ENCODE results near the gene AKAP1.
"Not testable (repeated sequence)": the region's sequence is repeated elsewhere in the genome, so short reads cannot be mapped to it uniquely, and the experiment has no call there.

The AKAP1 gene

GRCh38 chr17:57077000-57077399 is 8.0 kb upstream of the AKAP1 start:
- no peak for DNase-seq (ENCODE audit: low read depth)

- no peak for DNase-seq (ENCODE audit: low read depth)
Observed at GRCh38 chr17:57078274-57078673, 6.8 kb upstream of the AKAP1 start.

- DNase-seq (ENCODE audit: low read depth): no peak
Observed at GRCh38 chr17:57080718-57081117, 4.3 kb upstream of the AKAP1 start.

- DNase-seq (ENCODE audit: low read depth): no peak
Observed at GRCh38 chr17:57082441-57082840, 2.6 kb upstream of the AKAP1 start.

DNA sequence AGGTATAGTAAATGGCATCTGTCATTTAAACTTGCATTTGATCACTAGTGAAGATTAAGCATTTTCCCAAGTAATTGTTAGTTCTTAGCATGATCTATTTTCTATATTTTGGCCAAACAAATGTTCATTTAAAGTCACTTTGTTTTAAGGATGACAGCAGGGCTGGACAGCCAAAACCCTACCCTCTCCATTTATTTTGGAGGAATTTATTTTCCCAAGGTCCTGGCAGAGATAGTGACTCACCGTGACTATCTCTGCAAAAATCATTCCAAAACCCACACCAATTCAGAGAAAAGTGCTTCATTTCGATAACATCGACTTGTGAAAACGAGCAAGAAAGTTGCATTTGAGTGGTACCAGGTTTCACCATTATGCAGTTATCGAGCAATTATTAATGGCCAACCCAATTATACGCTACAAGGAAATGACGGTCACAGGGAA is 665 bp upstream of the AKAP1 start:
- no peak for DNase-seq (ENCODE audit: low read depth)

DNA sequence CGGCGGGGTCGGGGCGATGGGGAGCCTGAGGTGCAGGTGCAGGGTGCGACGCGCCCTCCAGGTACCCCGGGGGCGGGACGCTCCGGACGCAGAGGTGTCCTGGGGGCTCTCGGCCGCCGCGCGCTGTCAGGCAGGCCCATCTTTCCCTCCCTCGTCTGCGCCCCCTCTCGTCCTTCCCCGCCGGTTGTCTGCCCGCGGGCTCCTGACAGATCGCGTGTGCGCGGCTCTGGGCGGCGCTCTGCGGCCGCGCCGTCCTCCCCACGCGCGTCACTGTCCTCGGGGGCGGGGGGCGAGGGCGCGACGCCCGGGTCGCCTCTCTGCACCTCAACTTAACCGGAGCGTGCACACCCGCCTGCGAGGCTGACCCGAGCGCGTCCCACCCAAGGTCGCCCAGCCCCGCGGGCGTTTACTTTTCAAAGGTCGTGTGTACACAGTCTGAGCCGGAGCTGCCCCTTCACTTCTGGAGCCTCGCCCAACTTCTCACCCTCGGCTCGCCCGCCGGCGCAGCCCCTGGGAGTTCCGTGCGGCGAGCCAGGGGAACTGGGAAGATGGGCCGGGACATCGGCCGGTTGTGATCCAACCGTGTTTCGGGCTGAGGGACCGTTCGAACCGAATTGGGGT is 512 bp downstream of the AKAP1 start:
- DNase-seq (ENCODE audit: low read depth): peak; percentile 30

GRCh38 chr17:57086069-57086930 is 1.3 kb downstream of the AKAP1 start:
- no peak for DNase-seq (ENCODE audit: low read depth)

DNA sequence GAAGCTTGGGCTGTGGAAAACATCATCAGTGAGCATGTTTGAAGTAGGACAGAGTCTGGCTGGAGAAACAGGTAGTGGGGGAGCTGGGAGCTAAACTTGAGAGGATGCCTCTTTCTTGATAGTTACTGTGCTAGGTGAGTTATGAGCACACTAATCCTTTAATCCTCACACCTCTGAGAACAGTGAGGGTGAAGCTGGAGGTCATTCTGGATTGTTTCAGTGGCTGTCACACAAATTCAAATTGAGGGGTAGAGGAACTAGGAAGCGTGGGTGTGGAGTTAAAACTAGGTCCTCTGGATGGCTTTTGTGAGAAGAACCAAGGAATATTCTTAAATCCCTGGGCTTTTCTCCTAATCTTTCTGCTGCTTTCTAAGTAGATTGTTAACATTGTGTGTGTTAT is 3.3 kb downstream of the AKAP1 start:
- DNase-seq (ENCODE audit: low read depth): no peak

DNA sequence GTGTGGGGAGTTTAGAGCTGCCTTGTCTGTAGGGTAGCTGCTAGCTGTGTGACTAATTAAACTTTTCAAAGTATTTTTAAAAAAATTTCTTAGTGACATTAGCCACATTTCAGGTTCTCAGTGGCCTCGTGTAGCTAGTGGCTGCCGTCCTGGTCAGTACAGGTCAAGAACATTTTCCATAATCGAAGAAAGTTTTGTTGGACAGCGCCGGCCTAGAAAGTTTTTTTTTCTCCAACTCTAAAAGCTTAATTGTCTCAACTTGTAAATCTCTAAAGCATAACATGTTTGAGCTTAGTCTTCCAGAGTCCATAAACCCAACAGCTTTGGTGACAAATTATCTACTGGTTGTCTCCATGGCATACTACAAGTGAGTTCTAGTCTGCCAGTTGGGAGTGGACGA is 4.3 kb downstream of the AKAP1 start:
- DNase-seq (ENCODE audit: low read depth): no peak

DNA sequence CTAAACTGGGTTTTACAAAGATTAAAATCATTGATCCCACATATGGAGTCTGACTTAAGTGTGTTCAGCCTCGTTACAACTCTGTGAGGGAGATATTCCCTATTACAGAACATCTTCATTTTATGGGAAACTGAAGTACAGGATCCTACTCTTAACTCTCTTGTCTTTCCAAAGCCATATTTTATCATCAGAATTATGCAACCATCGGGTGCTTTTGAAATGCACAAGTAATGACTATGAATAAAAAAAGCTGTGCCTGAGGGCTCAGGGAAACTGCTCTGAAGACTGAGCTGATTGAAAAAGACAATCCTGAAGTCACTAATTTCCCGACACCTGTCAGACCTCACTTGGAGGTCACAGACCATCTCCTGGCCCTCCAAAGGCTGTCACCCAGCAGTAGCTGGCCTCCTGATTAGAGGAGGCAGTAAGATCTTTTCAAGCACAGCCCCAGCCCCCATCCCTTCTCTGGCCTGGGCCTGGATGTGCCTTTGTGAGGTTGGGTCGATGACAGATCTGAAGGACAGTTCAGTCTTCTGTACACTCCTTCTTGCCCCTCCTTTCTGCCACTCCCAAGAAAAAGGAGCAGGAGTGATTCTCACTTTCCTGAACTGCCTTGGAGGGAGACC is 5.6 kb downstream of the AKAP1 start:
- DNase-seq (ENCODE audit: low read depth): no peak

- no peak for DNase-seq (ENCODE audit: low read depth)
Observed at GRCh38 chr17:57091186-57091618, 6.2 kb downstream of the AKAP1 start.

DNA sequence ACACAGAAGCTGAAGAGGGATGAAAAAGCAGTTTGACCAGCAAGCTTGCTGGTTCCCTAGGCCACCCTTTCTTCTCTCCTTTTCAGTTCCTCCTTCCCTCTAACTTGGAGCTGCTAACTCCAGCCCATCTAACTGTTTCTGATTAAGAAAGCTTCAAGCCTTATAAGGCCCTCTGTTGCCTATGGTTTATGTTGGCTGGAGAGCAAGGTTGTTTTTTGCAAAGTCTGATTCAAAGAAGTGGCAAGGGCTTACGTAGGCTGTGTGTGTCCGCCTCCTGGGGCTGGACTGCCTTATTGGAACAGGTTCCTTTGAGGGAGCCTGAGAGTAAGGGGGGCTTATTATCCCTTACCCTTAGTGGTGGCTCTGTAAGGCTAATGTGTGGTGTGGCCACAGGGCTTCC is 7.1 kb downstream of the AKAP1 start:
- DNase-seq (ENCODE audit: low read depth): no peak

GRCh38 chr17:57092779-57093178 is 7.7 kb downstream of the AKAP1 start:
- DNase-seq (ENCODE audit: low read depth): no peak

- DNase-seq (ENCODE audit: low read depth): no peak
Observed at GRCh38 chr17:57096472-57097202, 11.6 kb downstream of the AKAP1 start.

GRCh38 chr17:57097832-57098421 is 12.9 kb downstream of the AKAP1 start:
- no peak for DNase-seq (ENCODE audit: low read depth)

- no peak for DNase-seq (ENCODE audit: low read depth)
Observed at GRCh38 chr17:57099165-57099564, 14.1 kb downstream of the AKAP1 start.

GRCh38 chr17:57102122-57102521 is 17.1 kb downstream of the AKAP1 start:
- DNase-seq (ENCODE audit: low read depth): no peak

- DNase-seq (ENCODE audit: low read depth): not testable (repeated sequence)
Observed at GRCh38 chr17:57102660-57103059, 17.6 kb downstream of the AKAP1 start.

DNA sequence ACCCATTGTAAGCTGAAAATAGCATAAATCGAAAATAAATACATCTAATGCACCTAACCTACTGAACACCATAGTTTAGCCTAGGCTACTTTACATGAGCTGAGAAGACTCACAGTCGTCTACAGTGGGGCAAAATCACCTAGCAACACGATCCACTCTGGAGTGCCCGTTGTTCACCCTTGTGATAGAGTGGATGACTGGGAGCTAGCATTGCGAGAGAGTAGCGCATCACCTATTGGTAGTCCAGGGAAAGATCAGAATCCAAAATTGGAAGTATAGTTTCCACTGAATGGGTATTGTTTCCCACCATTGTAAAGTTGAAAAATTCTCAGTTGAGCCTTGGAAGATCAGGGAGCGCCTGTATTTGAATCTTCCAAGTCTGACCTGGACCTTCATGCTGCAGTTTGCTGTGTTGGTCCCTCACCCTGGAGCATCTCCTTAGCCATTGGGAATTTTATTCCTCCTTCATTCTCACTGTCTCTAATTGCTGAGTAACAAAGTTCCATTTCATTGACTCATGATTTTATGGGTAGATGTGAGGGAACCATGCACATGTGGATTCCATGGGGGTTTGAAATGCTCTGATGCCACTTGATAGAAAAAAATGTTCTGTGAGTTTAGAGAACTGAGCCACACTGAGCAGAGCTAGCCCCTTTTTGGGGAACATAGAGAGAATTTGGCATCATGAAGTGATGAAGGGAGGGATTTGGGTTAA is 19.6 kb downstream of the AKAP1 start:
- DNase-seq (ENCODE audit: low read depth): no peak

DNA sequence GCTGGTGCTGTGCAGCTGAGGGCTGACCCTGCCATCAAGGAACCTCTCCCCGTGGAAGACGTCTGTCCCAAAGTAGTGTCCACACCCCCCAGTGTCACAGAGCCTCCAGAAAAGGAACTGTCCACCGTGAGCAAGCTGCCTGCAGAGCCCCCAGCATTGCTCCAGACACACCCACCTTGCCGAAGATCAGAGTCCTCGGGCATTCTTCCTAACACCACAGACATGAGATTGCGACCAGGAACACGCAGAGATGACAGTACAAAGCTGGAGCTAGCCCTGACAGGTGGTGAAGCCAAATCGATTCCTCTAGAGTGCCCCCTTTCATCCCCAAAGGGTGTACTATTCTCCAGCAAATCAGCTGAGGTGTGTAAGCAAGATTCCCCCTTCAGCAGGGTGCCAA is 20.5 kb downstream of the AKAP1 start:
- DNase-seq (ENCODE audit: low read depth): no peak

- DNase-seq (ENCODE audit: low read depth): no peak
Observed at GRCh38 chr17:57106107-57106835, 21.2 kb downstream of the AKAP1 start.
